ENCODE results near the gene SLC7A14.
A peak's percentile ranks its signal among the peaks of the same experiment; 100 is the strongest.
"Not testable (repeated sequence)": the region's sequence is repeated elsewhere in the genome, so short reads cannot be mapped to it uniquely, and the experiment has no call there.

The SLC7A14 gene

GRCh38 chr3:170579646-170580045 is 6.2 kb downstream of the SLC7A14 start:
- no peak for TF ChIP-seq CTCF (IDR thresholded peaks at IDR 0.05; ENCODE audit: low read depth, low read length, missing control alignments)
- DNase-seq (ENCODE audit: low read depth), result no peak
- no peak overlapping the region for H3K4me3 ChIP-seq (ENCODE audit: low read depth, low read length)

GRCh38 chr3:170572665-170573253 is 13.1 kb downstream of the SLC7A14 start:
- no peak for TF ChIP-seq CTCF (IDR thresholded peaks at IDR 0.05; ENCODE audit: low read depth, low read length, missing control alignments)
- peak; percentile 70 for DNase-seq (ENCODE audit: low read depth)
- H3K4me3 ChIP-seq (ENCODE audit: low read depth, low read length), result no peak overlapping the region

- not testable (repeated sequence) for DNase-seq (ENCODE audit: low read depth); H3K4me3 ChIP-seq (ENCODE audit: low read depth, low read length)
Measured at GRCh38 chr3:170567598-170567997, 18.3 kb downstream of the SLC7A14 start.

GRCh38 chr3:170566413-170566812 is 19.5 kb downstream of the SLC7A14 start:
- no peak for DNase-seq (ENCODE audit: low read depth)
- no peak overlapping the region for H3K4me3 ChIP-seq (ENCODE audit: low read depth, low read length)
- TF ChIP-seq CTCF (IDR thresholded peaks at IDR 0.05; ENCODE audit: low read depth, low read length, missing control alignments), result no peak

- no peak for TF ChIP-seq CTCF (IDR thresholded peaks at IDR 0.05; ENCODE audit: low read depth, low read length, missing control alignments)
- DNase-seq (ENCODE audit: low read depth), result no peak
- no peak overlapping the region for H3K4me3 ChIP-seq (ENCODE audit: low read depth, low read length)
Measured at GRCh38 chr3:170565495-170565894, 20.4 kb downstream of the SLC7A14 start.

GRCh38 chr3:170564664-170565063 is 21.2 kb downstream of the SLC7A14 start:
- no peak for DNase-seq (ENCODE audit: low read depth)
- no peak for TF ChIP-seq CTCF (IDR thresholded peaks at IDR 0.05; ENCODE audit: low read depth, low read length, missing control alignments)
- no peak overlapping the region; the same call in 1 of the 2 replicates for H3K4me3 ChIP-seq (ENCODE audit: low read depth, low read length)

GRCh38 chr3:170563712-170564423 is 22.0 kb downstream of the SLC7A14 start:
- DNase-seq (ENCODE audit: low read depth), result peak; percentile 44
- TF ChIP-seq CTCF (IDR thresholded peaks at IDR 0.05; ENCODE audit: low read depth, low read length, missing control alignments), result no peak
- H3K4me3 ChIP-seq (ENCODE audit: low read depth, low read length), result peak overlapping the region; percentile 16

All from GM12864 (cell line).